BE2C (cell line): Measurements from ENCODE around the gene STAC.
"Not testable (repeated sequence)": the region's sequence is repeated elsewhere in the genome, so short reads cannot be mapped to it uniquely, and the experiment has no call there.

Experiments used
- DNase-seq: peaks from one replicate; pipeline ENCODE4 v3.0.0-alpha.2; 2020
- H3K27me3 ChIP-seq: fragments of 250-450 bp; sonication (Bioruptor Pico); 2 replicates; pipeline ENCODE4 v1.5.1; 2020; ENCODE audit warnings: mild to moderate bottlenecking
- H3K36me3 ChIP-seq: fragments of 250-450 bp; sonication (Bioruptor Pico); 2 replicates; pipeline ENCODE4 v1.5.1; 2020; ENCODE audit warnings: mild to moderate bottlenecking
- H3K4me1 ChIP-seq: fragments of 250-450 bp; sonication (Bioruptor Pico); 2 replicates; pipeline ENCODE4 v1.5.1; 2020
- H3K4me3 ChIP-seq: 2 replicates; pipeline ENCODE4 v1.5.1; 2011; ENCODE audit warnings: low read depth, low read length
- H3K9me3 ChIP-seq: fragments of 250-450 bp; sonication (Bioruptor Pico); 2 replicates; pipeline ENCODE4 v1.5.1; 2020
- CTCF ChIP-seq: IDR thresholded peaks from 2 replicates; pipeline ENCODE4 v1.5.1; 2012; ENCODE audit warnings: mild to moderate bottlenecking, low read depth, low read length

The STAC gene

GRCh38 chr3:36558961-36559360 lies 178.7 kb downstream of the STAC start:
- Histone ChIP-seq H3K4me1 (no peaks in the 10 kb centered on the region), H3K36me3 (no peaks in the 10 kb centered on the region), H3K4me3 (no peak overlapping the region), H3K27me3 (no peaks in the 10 kb centered on the region), H3K9me3 (no peaks in the 10 kb centered on the region)
- no peak for DNase-seq
- no peak for TF ChIP-seq CTCF

GRCh38 chr3:36560685-36561084 lies 180.4 kb downstream of the STAC start:
- no peak for TF ChIP-seq CTCF
- no peaks in the 10 kb centered on the region for H3K9me3 ChIP-seq
- H3K36me3 ChIP-seq, result no peaks in the 10 kb centered on the region
- no peaks in the 10 kb centered on the region for H3K27me3 ChIP-seq
- DNase-seq, result peak; percentile 9
- H3K4me1 ChIP-seq, result no peaks in the 10 kb centered on the region
- no peak overlapping the region for H3K4me3 ChIP-seq

- TF ChIP-seq CTCF, result no peak
- Histone ChIP-seq H3K9me3 (no peaks in the 10 kb centered on the region), H3K4me3 (no peak overlapping the region), H3K27me3 (no peaks in the 10 kb centered on the region), H3K36me3 (no peaks in the 10 kb centered on the region), H3K4me1 (no peaks in the 10 kb centered on the region)
- DNase-seq, result no peak
These were observed 181.3 kb downstream of the STAC start for GRCh38 chr3:36561601-36562000.

GRCh38 chr3:36562945-36563344 lies 182.6 kb downstream of the STAC start:
- Histone ChIP-seq H3K4me1 (no peaks in the 10 kb centered on the region), H3K9me3 (no peaks in the 10 kb centered on the region), H3K36me3 (no peaks in the 10 kb centered on the region), H3K4me3 (no peak overlapping the region), H3K27me3 (no peaks in the 10 kb centered on the region)
- DNase-seq, result no peak
- no peak for TF ChIP-seq CTCF

- Histone ChIP-seq H3K36me3 (no peaks in the 10 kb centered on the region), H3K27me3 (no peaks in the 10 kb centered on the region), H3K4me3 (no peak overlapping the region), H3K9me3 (no peaks in the 10 kb centered on the region), H3K4me1 (no peaks in the 10 kb centered on the region)
- no peak for TF ChIP-seq CTCF
- no peak for DNase-seq
These were observed 194.9 kb downstream of the STAC start for GRCh38 chr3:36575241-36575640.

- not testable (repeated sequence) for H3K4me3 ChIP-seq, H3K9me3 ChIP-seq, H3K4me1 ChIP-seq, H3K36me3 ChIP-seq, H3K27me3 ChIP-seq, DNase-seq
These were observed 198.1 kb downstream of the STAC start for GRCh38 chr3:36578418-36578817.

- Histone ChIP-seq H3K9me3 (no peaks in the 10 kb centered on the region), H3K4me1 (no peaks in the 10 kb centered on the region), H3K27me3 (no peaks in the 10 kb centered on the region), H3K36me3 (no peaks in the 10 kb centered on the region), H3K4me3 (no peak overlapping the region)
- no peak for TF ChIP-seq CTCF
- DNase-seq, result no peak
These were observed 199.4 kb downstream of the STAC start for GRCh38 chr3:36579746-36580145.
